Thymus (tissue), 11 donors: ENCODE data around the gene MYO18A. TPM values are rescaled to one million over a fixed set of nuclear protein-coding genes. Genes with fewer than 3 reads are reported as not detected.

ENCODE experiments used
- DNase-seq, 9 donors: peaks; one replicate each; pipeline ENCODE4 v3.0.0-alpha.2; 2013; ENCODE audit warnings: low spot score in 9 of 9, low read depth in 6 of 9, missing footprints in 1 of 9
- H3K27ac ChIP-seq, 2 donors: one replicate each; pipeline ENCODE4 v1.5.1; 2013; ENCODE audit warnings: control low read depth in 1 of 2, low read depth in 1 of 2, low read length in 1 of 2, mild to moderate bottlenecking in 1 of 2, moderate library complexity in 1 of 2
- H3K27me3 ChIP-seq, 2 donors: one replicate each; pipeline ENCODE4 v1.5.1; 2013; ENCODE audit warnings: low read length in 1 of 2; ENCODE audit not compliant: control insufficient read depth in 2 of 2, insufficient read depth in 1 of 2
- H3K36me3 ChIP-seq, 2 donors: one replicate each; pipeline ENCODE4 v1.5.1; 2013; ENCODE audit warnings: low read length in 1 of 2, mild to moderate bottlenecking in 1 of 2, moderate library complexity in 1 of 2; ENCODE audit not compliant: control insufficient read depth in 2 of 2, insufficient read depth in 2 of 2
- H3K4me1 ChIP-seq, 2 donors: one replicate each; pipeline ENCODE4 v1.5.1; 2013; ENCODE audit warnings: low read length in 2 of 2; ENCODE audit not compliant: control insufficient read depth in 2 of 2, insufficient read depth in 2 of 2
- H3K4me3 ChIP-seq, 2 donors: one replicate each; pipeline ENCODE4 v1.5.1; 2013; ENCODE audit warnings: low read length in 2 of 2, control low read depth in 1 of 2, mild to moderate bottlenecking in 1 of 2
- H3K9me3 ChIP-seq, 2 donors: one replicate each; pipeline ENCODE4 v1.5.1; 2013; ENCODE audit warnings: low read length in 1 of 2, mild to moderate bottlenecking in 1 of 2; ENCODE audit not compliant: control insufficient read depth in 2 of 2, insufficient read depth in 1 of 2
- WGBS: extraction: QIAGEN DNeasy Blood & Tissue Kit; methylation state at CpG from one replicate; pipeline ENCODE4 v1.1.7; 2013; 5-methylcytosine and 5-hydroxymethylcytosine counted together
- polyA plus RNA-seq: library from polyadenylated mRNA; stranded (reverse); fragments of 200-250 nt; gene quantifications from one replicate; pipeline ENCODE4 v1.2.3, GENCODE V29; 2013
- total RNA-seq: library from RNA; stranded (reverse); fragments of 120-200 nt; gene quantifications from one replicate; pipeline ENCODE4 v1.2.4, GENCODE V29; 2013
- donor health status: healthy.

Gene MYO18A
- total and polyA plus RNA-seq, 2 donors = 31.1 to 52.8 TPM

- H3K4me3 ChIP-seq = no peak overlapping the region
- peaks cover 87 to 93% of the 10 kb centered on the region in 2 donors for H3K36me3 ChIP-seq
- 98% methylated on average over 5 of the region's 5 CpGs for whole genome bisulfite sequencing
- H3K27me3 ChIP-seq = no peaks in the 10 kb centered on the region
- no peak for DNase-seq
- no peak overlapping the region for H3K27ac ChIP-seq
- H3K4me1 ChIP-seq = no peaks in the 10 kb centered on the region
- H3K9me3 ChIP-seq = no peaks in the 10 kb centered on the region
These were observed 80.7 kb downstream of the MYO18A start for GRCh38 chr17:29099527-29099926.

DNA sequence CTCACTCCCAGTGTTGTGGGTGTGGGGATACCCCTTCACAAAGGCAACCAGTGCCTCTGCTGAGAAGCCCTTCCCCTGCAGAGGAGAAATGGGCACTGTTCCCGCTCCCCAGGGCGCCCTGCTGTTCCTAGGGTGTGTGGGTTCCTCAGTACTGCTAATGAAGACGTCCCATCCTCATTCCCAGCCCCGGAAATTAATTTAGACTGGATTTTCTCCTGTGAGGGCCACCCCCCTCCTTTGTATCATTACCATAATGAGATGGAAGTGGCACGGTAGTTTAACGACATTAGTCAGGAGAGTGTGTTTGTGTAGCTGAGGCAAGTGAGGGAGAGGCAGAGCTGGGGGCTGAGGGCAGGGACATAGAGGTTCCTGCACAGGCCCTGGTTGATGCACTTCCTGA, 84.1 kb downstream of the MYO18A start:
- no peak overlapping the region for H3K27ac ChIP-seq
- H3K36me3 ChIP-seq = peaks cover 91 to 96% of the 10 kb centered on the region in 2 donors
- no peak overlapping the region for H3K4me3 ChIP-seq
- 98% methylated on average over 6 of the region's 6 CpGs for WGBS
- no peak for DNase-seq
- no peaks in the 10 kb centered on the region for H3K9me3 ChIP-seq
- H3K27me3 ChIP-seq = no peaks in the 10 kb centered on the region
- no peaks in the 10 kb centered on the region for H3K4me1 ChIP-seq

DNA sequence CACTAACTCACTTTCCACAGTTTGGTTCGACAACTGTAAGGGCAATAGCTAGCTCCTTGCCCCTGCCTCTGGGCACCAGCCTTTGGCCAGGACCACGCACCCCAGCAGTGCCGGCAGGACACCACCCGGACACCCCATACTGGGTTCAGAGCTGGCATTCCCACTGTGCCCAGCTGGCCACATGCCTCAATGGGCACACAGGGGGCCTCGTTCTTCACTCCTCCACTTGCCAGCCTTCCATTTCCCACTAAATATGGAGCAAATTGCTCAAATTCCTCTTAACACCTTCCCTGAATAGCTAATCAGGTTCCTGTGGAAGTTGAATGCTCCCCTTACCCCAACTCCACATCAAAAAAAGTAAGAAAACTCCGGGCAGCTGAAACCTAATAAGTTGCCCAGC, 84.8 kb downstream of the MYO18A start:
- Histone ChIP-seq H3K4me3 (no peak overlapping the region), H3K27ac (no peak overlapping the region), H3K9me3 (no peaks in the 10 kb centered on the region), H3K36me3 (peaks cover 92 to 98% of the 10 kb centered on the region in 2 donors), H3K27me3 (no peaks in the 10 kb centered on the region), H3K4me1 (no peaks in the 10 kb centered on the region)
- 96% methylated on average over 6 of the region's 6 CpGs for WGBS
- no peak for DNase-seq

DNA sequence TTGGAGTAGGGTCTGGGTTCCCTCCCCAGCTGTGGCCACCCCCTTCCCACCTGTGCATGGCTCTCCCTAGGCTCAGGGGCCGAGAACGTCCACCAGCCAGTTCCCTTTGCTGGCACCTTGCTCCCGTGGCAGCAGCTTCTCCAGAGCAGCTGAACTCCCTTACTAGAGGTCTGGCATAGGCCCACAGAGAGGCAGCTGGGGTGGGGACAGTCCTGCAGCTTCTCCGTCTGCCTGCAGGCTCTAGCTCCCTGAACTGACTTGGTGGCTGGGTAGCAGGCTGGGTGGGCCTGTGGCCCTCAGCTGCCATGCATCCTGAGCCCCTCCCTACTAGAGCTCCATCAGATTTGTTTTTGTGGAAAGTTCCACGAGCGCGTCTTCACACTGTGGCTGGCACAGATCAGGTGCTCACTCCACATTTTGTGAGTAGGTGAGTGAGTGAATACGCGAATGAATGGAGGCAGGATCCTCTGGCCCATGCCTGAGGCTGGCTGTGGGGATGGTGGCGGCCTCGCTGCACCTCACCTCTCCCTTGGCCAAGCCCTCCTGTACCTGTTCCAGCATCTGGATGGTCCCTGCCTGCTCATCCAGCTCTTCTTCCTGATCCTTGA, 86.0 kb downstream of the MYO18A start:
- H3K9me3 ChIP-seq = no peaks in the 10 kb centered on the region
- WGBS = 92% methylated on average over 11 of the region's 11 CpGs
- H3K4me3 ChIP-seq = no peak overlapping the region
- H3K27me3 ChIP-seq = no peaks in the 10 kb centered on the region
- peaks cover 96 to 98% of the 10 kb centered on the region in 2 donors for H3K36me3 ChIP-seq
- H3K27ac ChIP-seq = no peak overlapping the region
- DNase-seq = no peak
- H3K4me1 ChIP-seq = no peaks in the 10 kb centered on the region

DNA sequence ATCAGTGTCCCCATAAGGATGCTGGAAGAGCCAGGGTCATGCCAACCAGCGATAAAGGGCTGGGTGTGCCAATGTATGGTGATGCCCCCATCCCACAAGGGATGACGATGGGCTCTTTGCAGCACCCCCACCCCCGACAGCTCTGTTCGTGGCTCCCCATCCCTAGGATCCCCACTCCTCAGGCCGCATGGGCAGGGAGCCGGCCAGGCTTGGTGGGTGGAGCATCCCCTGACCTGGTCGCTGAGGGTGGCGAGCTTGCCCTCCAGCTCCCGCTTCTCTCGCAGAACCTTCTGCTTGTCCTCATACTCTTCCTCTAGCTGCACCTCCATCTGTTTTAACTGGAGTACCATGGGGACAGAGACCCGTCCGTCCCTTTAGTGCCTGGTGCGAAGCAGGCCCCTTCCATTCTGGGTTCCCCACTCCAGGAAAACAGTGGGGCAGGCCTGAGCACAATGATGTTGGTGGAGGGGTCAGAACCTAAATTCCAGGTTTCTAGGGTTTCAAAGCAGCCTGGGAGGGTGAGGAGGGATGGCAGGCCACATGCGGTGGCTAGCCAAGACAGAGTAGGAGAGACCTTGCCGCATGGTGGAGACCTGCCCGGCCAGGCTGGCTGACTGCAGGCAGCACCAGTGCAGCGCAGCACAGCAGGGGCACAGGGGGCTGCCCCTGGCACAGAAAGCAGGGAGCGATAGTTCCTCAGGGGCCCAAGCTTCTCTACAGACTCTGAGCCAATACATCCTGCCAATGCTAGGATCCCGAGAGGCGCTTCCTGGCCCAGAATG, 86.9 kb downstream of the MYO18A start:
- no peak overlapping the region for H3K4me3 ChIP-seq
- no peaks in the 10 kb centered on the region for H3K4me1 ChIP-seq
- no peaks in the 10 kb centered on the region for H3K9me3 ChIP-seq
- no peak for DNase-seq
- H3K27ac ChIP-seq = no peak overlapping the region
- peaks cover 91 to 94% of the 10 kb centered on the region in 2 donors for H3K36me3 ChIP-seq
- H3K27me3 ChIP-seq = no peaks in the 10 kb centered on the region
- WGBS = 98% methylated on average over 20 of the region's 20 CpGs

DNA sequence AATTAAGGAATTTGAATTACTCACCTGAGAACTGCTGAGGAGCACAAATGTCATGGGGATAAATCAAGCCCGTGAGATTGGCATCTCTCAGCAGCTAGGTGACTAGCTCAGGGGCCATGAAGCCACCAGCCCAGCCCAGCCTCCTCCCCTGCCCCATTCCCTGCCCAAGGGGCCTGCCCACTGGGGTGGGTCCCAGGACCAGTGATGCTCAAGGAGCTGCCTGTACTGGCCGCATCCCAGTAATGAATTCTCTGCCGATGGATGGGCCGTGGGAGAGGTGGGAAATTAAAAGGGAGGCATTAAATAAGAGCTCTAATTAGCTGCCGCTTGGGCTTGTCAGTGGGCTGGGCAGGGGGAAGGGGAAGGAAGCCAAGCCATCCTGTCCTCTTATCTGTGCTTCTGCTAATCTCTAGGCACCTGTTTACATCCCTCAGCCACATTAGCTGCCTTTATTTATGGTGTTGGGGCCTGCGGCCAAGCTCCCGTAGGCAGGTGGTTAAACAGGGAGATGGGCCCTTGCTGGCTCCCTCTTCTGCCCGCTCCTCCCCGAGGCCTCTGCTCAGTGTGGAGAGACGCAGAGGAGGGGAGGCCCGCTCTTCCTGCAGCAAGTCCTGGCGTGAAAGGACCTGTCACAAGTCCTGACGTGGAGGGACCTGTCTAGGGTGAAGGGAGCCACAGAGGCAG, 88.5 kb downstream of the MYO18A start:
- H3K27ac ChIP-seq = no peak overlapping the region
- no peaks in the 10 kb centered on the region for H3K9me3 ChIP-seq
- no peaks in the 10 kb centered on the region for H3K27me3 ChIP-seq
- peaks cover 89 to 91% of the 10 kb centered on the region in 2 donors for H3K36me3 ChIP-seq
- no peaks in the 10 kb centered on the region for H3K4me1 ChIP-seq
- no peak overlapping the region for H3K4me3 ChIP-seq
- DNase-seq = peak in 1 of 9 donors; percentile 9
- 96% methylated on average over 13 of the region's 13 CpGs for WGBS

DNA sequence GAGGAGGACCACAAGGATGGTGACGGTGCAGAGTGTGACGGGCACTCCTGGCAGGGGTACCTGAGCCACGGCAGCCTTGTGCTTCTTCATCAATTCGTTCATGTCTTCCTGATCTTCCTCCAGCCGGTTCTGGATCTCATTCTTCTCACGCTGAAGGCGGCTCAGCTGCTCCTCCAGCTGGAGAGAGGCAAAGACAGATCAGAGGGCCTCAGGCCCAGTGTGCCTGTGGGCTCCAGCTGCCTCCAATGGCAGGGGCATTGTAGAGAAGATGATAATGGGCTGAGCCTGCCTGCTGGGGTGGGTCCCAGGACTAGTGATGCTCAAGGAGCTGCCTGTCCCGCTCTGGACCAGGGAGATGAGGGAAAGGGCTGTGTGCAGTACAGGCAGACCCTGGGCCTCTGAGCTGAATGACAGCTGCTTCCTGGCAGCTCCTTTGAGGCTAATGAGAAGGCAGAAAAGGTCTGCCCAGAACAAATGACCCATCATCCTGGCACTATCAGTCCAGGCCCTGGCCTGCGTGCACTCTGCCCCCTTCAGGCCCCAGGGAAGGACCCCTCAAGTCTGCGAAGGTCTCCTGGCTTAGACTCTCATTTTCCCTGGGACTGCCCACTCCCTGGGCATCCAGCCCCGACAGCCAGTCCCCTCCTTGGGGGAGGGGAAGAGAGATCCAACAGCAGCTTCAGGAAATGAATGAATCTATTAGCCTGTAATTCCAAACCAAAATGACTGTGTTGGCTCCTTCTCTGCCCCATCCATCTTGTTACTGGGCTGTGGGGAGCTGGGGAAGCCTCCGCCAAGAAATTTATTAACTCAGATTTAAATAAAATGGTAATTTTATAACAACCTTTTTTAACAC, 89.2 kb downstream of the MYO18A start:
- H3K36me3 ChIP-seq = peaks cover 90 to 91% of the 10 kb centered on the region in 2 donors
- 87% methylated on average over 12 of the region's 12 CpGs for whole genome bisulfite sequencing
- H3K27ac ChIP-seq = no peak overlapping the region
- DNase-seq = no peak
- no peak overlapping the region for H3K4me3 ChIP-seq
- H3K4me1 ChIP-seq = no peaks in the 10 kb centered on the region
- no peaks in the 10 kb centered on the region for H3K9me3 ChIP-seq
- no peaks in the 10 kb centered on the region for H3K27me3 ChIP-seq

GRCh38 chr17:29090108-29090507, 90.1 kb downstream of the MYO18A start:
- no peak for DNase-seq
- 97% methylated on average over 4 of the region's 4 CpGs for WGBS
- Histone ChIP-seq H3K27me3 (no peaks in the 10 kb centered on the region), H3K4me1 (no peaks in the 10 kb centered on the region), H3K36me3 (peaks cover 90 to 93% of the 10 kb centered on the region in 2 donors), H3K9me3 (no peaks in the 10 kb centered on the region), H3K27ac (no peak overlapping the region), H3K4me3 (no peak overlapping the region)
